Neural cell (in vitro differentiated cells): Measurements from ENCODE around the gene RASGRP3. TPM values are rescaled to one million over a fixed set of nuclear protein-coding genes. Genes with fewer than 3 reads are reported as not detected.

Experiments
- H2AFZ ChIP-seq: fragments of 200-600, 300-800 bp; sonication (generic), shearing (Covaris generic); 2 replicates; pipeline ENCODE4 v1.6.0; 2014; ENCODE audit warnings: low read depth, mild to moderate bottlenecking, antibody characterized with exemption, low read length, moderate library complexity
- H3F3A ChIP-seq: fragments of 200-600 bp; shearing (Covaris generic); 2 replicates; pipeline ENCODE4 v1.6.1; 2016; ENCODE audit warnings: mild to moderate bottlenecking, moderate library complexity, mixed read lengths, antibody characterized with exemption, low read length; ENCODE audit not compliant: insufficient read depth, poor library complexity, severe bottlenecking
- H3K27ac ChIP-seq: fragments of 200-600, 300-800 bp; sonication (generic), shearing (Covaris generic); 2 replicates; pipeline ENCODE4 v1.5.1; 2014; ENCODE audit warnings: mild to moderate bottlenecking, low read length, moderate library complexity
- H3K27me3 ChIP-seq: fragments of 300-800, 200-600 bp; sonication (generic), shearing (Covaris generic); 2 replicates; pipeline ENCODE4 v1.6.0; 2014; ENCODE audit warnings: mild to moderate bottlenecking, low read depth, low read length, moderate library complexity; ENCODE audit not compliant: insufficient read depth
- H3K36me3 ChIP-seq: fragments of 300-800, 200-600 bp; sonication (generic), shearing (Covaris generic); 2 replicates; pipeline ENCODE4 v1.5.1; 2014; ENCODE audit warnings: mild to moderate bottlenecking, antibody characterized with exemption, low read length, moderate library complexity; ENCODE audit not compliant: insufficient read depth
- H3K4me2 ChIP-seq: fragments of 300-800, 200-600 bp; sonication (generic), shearing (Covaris generic); 2 replicates; pipeline ENCODE4 v1.6.0; 2014; ENCODE audit warnings: mild to moderate bottlenecking, low read length
- H3K4me3 ChIP-seq: fragments of 300-800, 200-600 bp; sonication (generic), shearing (Covaris generic); 2 replicates; pipeline ENCODE4 v1.5.1; 2014; ENCODE audit warnings: mild to moderate bottlenecking, low read length, moderate library complexity
- H3K79me2 ChIP-seq: fragments of 200-600 bp; shearing (Covaris generic); replicated peaks from 2 replicates; pipeline ENCODE4 v1.6.0; 2014; ENCODE audit warnings: mild to moderate bottlenecking, low read length, moderate library complexity; ENCODE audit not compliant: insufficient read depth
- H3K9ac ChIP-seq: fragments of 300-800, 200-600 bp; sonication (generic), shearing (Covaris generic); 2 replicates; pipeline ENCODE4 v1.6.1; 2016; ENCODE audit warnings: mild to moderate bottlenecking, low read length, mixed read lengths
- H3K9me2 ChIP-seq: fragments of 200-600 bp; shearing (Covaris generic); 2 replicates; pipeline ENCODE4 v1.6.1; 2016; ENCODE audit warnings: mild to moderate bottlenecking, low read length, mixed read lengths; ENCODE audit not compliant: insufficient read depth
- H3K9me3 ChIP-seq: fragments of 200-600, 300-800 bp; sonication (generic), shearing (Covaris generic); 2 replicates; pipeline ENCODE4 v1.6.1; 2016; ENCODE audit warnings: mild to moderate bottlenecking, mixed run types, low read length, moderate library complexity, mixed read lengths
- H4K20me1 ChIP-seq: fragments of 200-600 bp; shearing (Covaris generic); 2 replicates; pipeline ENCODE4 v1.6.1; 2016; ENCODE audit warnings: mild to moderate bottlenecking, mixed run types; ENCODE audit not compliant: insufficient read depth
- EP300 ChIP-seq: fragments of 450-650 bp; conservative IDR thresholded peaks from 2 replicates; pipeline ENCODE4 v1.6.1; 2014; ENCODE audit warnings: antibody characterized with exemption, mild to moderate bottlenecking, moderate library complexity; ENCODE audit not compliant: poor library complexity, severe bottlenecking
- EZH2 ChIP-seq: fragments of 200-600, 300-800 bp; shearing (Covaris generic), sonication (generic); IDR thresholded peaks from 2 replicates; pipeline ENCODE4 v1.6.1; 2014; ENCODE audit warnings: antibody characterized with exemption, low read length, borderline replicate concordance, mild to moderate bottlenecking; ENCODE audit not compliant: insufficient read depth, poor library complexity, severe bottlenecking
- MXI1 ChIP-seq: fragments of 450-650 bp; conservative IDR thresholded peaks from 2 replicates; pipeline ENCODE4 v1.6.1; 2014; ENCODE audit warnings: antibody characterized with exemption, mild to moderate bottlenecking; ENCODE audit not compliant: poor library complexity, severe bottlenecking
- POLR2AphosphoS5 ChIP-seq: IDR thresholded peaks from 2 replicates; pipeline ENCODE4 v1.6.1; 2012
- RAD21 ChIP-seq: fragments of 450-650 bp; conservative IDR thresholded peaks from 2 replicates; pipeline ENCODE4 v1.6.1; 2014; ENCODE audit warnings: antibody characterized with exemption, mild to moderate bottlenecking, moderate library complexity
- SMC3 ChIP-seq: fragments of 450-650 bp; conservative IDR thresholded peaks from 2 replicates; pipeline ENCODE4 v1.6.1; 2014; ENCODE audit warnings: antibody characterized with exemption, mild to moderate bottlenecking, moderate library complexity; ENCODE audit not compliant: poor library complexity
- TAF1 ChIP-seq: IDR thresholded peaks from 2 replicates; pipeline ENCODE4 v1.6.1; 2012; ENCODE audit warnings: low read depth
- polyA plus RNA-seq: library from polyadenylated mRNA; depleted of rRNA; stranded (reverse); fragments of >200 nt; gene quantifications from 2 replicates; pipeline ENCODE4 v1.2.3, GENCODE V29; 2014
- TF ChIP-seq, protein P1 (sequence below): fragments of 450-650 bp; IDR thresholded peaks from 2 replicates; pipeline ENCODE4 v1.5.1; 2014; ENCODE audit warnings: antibody characterized with exemption, mild to moderate bottlenecking, moderate library complexity; ENCODE audit not compliant: poor library complexity, severe bottlenecking
- TF ChIP-seq, protein P2 (sequence below): IDR thresholded peaks from 2 replicates; pipeline ENCODE4 v1.6.1; 2012; ENCODE audit warnings: borderline replicate concordance

The RASGRP3 gene
- polyA plus RNA-seq, 1 donor from 2014 or later: 25.3 TPM

- H3K9ac ChIP-seq: no peak overlapping the region
- H3K27ac ChIP-seq: no peak overlapping the region
- H3K79me2 ChIP-seq: no peaks in the 10 kb centered on the region
- H4K20me1 ChIP-seq: no peaks in the 10 kb centered on the region
- H3K36me3 ChIP-seq: no peaks in the 10 kb centered on the region
- no peak overlapping the region for H2AFZ ChIP-seq
- H3K9me2 ChIP-seq: no peaks in the 10 kb centered on the region
- no peaks in the 10 kb centered on the region for H3K27me3 ChIP-seq
- no peak overlapping the region for H3K4me2 ChIP-seq
- no peak for TF ChIP-seq TAF1
- TF ChIP-seq, protein P1, sequence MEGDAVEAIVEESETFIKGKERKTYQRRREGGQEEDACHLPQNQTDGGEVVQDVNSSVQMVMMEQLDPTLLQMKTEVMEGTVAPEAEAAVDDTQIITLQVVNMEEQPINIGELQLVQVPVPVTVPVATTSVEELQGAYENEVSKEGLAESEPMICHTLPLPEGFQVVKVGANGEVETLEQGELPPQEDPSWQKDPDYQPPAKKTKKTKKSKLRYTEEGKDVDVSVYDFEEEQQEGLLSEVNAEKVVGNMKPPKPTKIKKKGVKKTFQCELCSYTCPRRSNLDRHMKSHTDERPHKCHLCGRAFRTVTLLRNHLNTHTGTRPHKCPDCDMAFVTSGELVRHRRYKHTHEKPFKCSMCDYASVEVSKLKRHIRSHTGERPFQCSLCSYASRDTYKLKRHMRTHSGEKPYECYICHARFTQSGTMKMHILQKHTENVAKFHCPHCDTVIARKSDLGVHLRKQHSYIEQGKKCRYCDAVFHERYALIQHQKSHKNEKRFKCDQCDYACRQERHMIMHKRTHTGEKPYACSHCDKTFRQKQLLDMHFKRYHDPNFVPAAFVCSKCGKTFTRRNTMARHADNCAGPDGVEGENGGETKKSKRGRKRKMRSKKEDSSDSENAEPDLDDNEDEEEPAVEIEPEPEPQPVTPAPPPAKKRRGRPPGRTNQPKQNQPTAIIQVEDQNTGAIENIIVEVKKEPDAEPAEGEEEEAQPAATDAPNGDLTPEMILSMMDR: no peak
- TF ChIP-seq RAD21: no peak
- no peaks in the 10 kb centered on the region for H3K9me3 ChIP-seq
- no peaks in the 10 kb centered on the region for H3F3A ChIP-seq
- no peak overlapping the region for H3K4me3 ChIP-seq
Measured at GRCh38 chr2:33505966-33506365, 29.5 kb downstream of the RASGRP3 start.

- no peak overlapping the region for H3K4me2 ChIP-seq
- H3F3A ChIP-seq: no peaks in the 10 kb centered on the region
- H3K27ac ChIP-seq: no peak overlapping the region
- no peaks in the 10 kb centered on the region for H4K20me1 ChIP-seq
- TF ChIP-seq EP300 (no peak), RAD21 (no peak), POLR2AphosphoS5 (no peak), MXI1 (no peak), EZH2 (no peak)
- TF ChIP-seq, protein P1: no peak
- H3K27me3 ChIP-seq: no peaks in the 10 kb centered on the region
- H3K9me3 ChIP-seq: no peaks in the 10 kb centered on the region
- no peak overlapping the region for H2AFZ ChIP-seq
- no peaks in the 10 kb centered on the region for H3K9me2 ChIP-seq
- H3K36me3 ChIP-seq: no peaks in the 10 kb centered on the region
- H3K9ac ChIP-seq: no peak overlapping the region
- no peak overlapping the region for H3K4me3 ChIP-seq
- H3K79me2 ChIP-seq: no peaks in the 10 kb centered on the region
Measured at GRCh38 chr2:33509908-33510585, 33.6 kb downstream of the RASGRP3 start.

GRCh38 chr2:33510586-33510968 is 34.1 kb downstream of the RASGRP3 start:
- no peaks in the 10 kb centered on the region for H3F3A ChIP-seq
- no peaks in the 10 kb centered on the region for H4K20me1 ChIP-seq
- H3K9ac ChIP-seq: no peak overlapping the region
- TF ChIP-seq, protein P2, sequence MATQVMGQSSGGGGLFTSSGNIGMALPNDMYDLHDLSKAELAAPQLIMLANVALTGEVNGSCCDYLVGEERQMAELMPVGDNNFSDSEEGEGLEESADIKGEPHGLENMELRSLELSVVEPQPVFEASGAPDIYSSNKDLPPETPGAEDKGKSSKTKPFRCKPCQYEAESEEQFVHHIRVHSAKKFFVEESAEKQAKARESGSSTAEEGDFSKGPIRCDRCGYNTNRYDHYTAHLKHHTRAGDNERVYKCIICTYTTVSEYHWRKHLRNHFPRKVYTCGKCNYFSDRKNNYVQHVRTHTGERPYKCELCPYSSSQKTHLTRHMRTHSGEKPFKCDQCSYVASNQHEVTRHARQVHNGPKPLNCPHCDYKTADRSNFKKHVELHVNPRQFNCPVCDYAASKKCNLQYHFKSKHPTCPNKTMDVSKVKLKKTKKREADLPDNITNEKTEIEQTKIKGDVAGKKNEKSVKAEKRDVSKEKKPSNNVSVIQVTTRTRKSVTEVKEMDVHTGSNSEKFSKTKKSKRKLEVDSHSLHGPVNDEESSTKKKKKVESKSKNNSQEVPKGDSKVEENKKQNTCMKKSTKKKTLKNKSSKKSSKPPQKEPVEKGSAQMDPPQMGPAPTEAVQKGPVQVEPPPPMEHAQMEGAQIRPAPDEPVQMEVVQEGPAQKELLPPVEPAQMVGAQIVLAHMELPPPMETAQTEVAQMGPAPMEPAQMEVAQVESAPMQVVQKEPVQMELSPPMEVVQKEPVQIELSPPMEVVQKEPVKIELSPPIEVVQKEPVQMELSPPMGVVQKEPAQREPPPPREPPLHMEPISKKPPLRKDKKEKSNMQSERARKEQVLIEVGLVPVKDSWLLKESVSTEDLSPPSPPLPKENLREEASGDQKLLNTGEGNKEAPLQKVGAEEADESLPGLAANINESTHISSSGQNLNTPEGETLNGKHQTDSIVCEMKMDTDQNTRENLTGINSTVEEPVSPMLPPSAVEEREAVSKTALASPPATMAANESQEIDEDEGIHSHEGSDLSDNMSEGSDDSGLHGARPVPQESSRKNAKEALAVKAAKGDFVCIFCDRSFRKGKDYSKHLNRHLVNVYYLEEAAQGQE: no peak
- TF ChIP-seq SMC3: no peak
- H3K27ac ChIP-seq: no peak overlapping the region
- no peaks in the 10 kb centered on the region for H3K36me3 ChIP-seq
- H3K4me2 ChIP-seq: no peak overlapping the region
- no peak overlapping the region for H2AFZ ChIP-seq
- H3K4me3 ChIP-seq: no peak overlapping the region
- no peaks in the 10 kb centered on the region for H3K9me2 ChIP-seq
- no peaks in the 10 kb centered on the region for H3K79me2 ChIP-seq
- no peaks in the 10 kb centered on the region for H3K27me3 ChIP-seq
- H3K9me3 ChIP-seq: no peaks in the 10 kb centered on the region
